Measurements from ENCODE around the gene PRSS53. TPM values are rescaled to one million over a fixed set of nuclear protein-coding genes. Genes with fewer than 3 reads are reported as not detected.

PRSS53 gene
- total RNA-seq, 3 donors from 2014 or later = 1.3 to 2.0 (median 1.3) TPM

GRCh38 chr16:31086629-31086906 is 2.2 kb downstream of the PRSS53 start:
- intact Hi-C loops (cut with DNase I; ENCODE audit: low total_unique reads) = no loop called here
- Histone ChIP-seq H3K27ac (no peak overlapping the region), H3K9me3 (no peaks in the 10 kb centered on the region), H3K4me1 (no peaks in the 10 kb centered on the region), H3K4me3 (no peak overlapping the region), H3K36me3 (no peaks in the 10 kb centered on the region), H3K27me3 (no peaks in the 10 kb centered on the region)
- no peak for DNase-seq (ENCODE audit: low spot score in 2 of 2)
- TF ChIP-seq POLR2AphosphoS5 (IDR thresholded peaks at IDR 0.05) (no peak), CTCF (IDR thresholded peaks at IDR 0.05) (no peak), POLR2A (IDR thresholded peaks at IDR 0.05) (no peak)

- no peaks in the 10 kb centered on the region for H3K36me3 ChIP-seq
- no peaks in the 10 kb centered on the region for H3K9me3 ChIP-seq
- DNase-seq (ENCODE audit: low spot score in 2 of 2) = no peak
- no peaks in the 10 kb centered on the region for H3K27me3 ChIP-seq
- no peak overlapping the region for H3K27ac ChIP-seq
- intact Hi-C loops (cut with DNase I; ENCODE audit: low total_unique reads) = no loop called here
- TF ChIP-seq POLR2A (IDR thresholded peaks at IDR 0.05) (no peak), POLR2AphosphoS5 (IDR thresholded peaks at IDR 0.05) (no peak), CTCF (IDR thresholded peaks at IDR 0.05) (no peak)
- H3K4me3 ChIP-seq = no peak overlapping the region
- no peaks in the 10 kb centered on the region for H3K4me1 ChIP-seq
These were observed 2.7 kb downstream of the PRSS53 start for GRCh38 chr16:31085873-31086628.

GRCh38 chr16:31085411-31085810 is 3.3 kb downstream of the PRSS53 start:
- Histone ChIP-seq H3K27ac (no peak overlapping the region), H3K4me1 (no peaks in the 10 kb centered on the region), H3K27me3 (no peaks in the 10 kb centered on the region), H3K9me3 (no peaks in the 10 kb centered on the region), H3K4me3 (no peak overlapping the region), H3K36me3 (no peaks in the 10 kb centered on the region)
- intact Hi-C loops (cut with DNase I; ENCODE audit: low total_unique reads) = no loop called here
- DNase-seq (ENCODE audit: low spot score in 2 of 2) = no peak
- no peak for TF ChIP-seq CTCF (IDR thresholded peaks at IDR 0.05)
- no peak for TF ChIP-seq POLR2AphosphoS5 (IDR thresholded peaks at IDR 0.05)
- no peak for TF ChIP-seq POLR2A (IDR thresholded peaks at IDR 0.05)

- no peak overlapping the region for H3K27ac ChIP-seq
These were observed 4.0 kb downstream of the PRSS53 start for GRCh38 chr16:31084584-31085302.

More at GRCh38 chr16:31084584-31085302, 4.0 kb downstream of the PRSS53 start:
- H3K36me3 ChIP-seq = no peaks in the 10 kb centered on the region
- no peaks in the 10 kb centered on the region for H3K4me1 ChIP-seq
- H3K9me3 ChIP-seq = no peaks in the 10 kb centered on the region
- no peak overlapping the region for H3K4me3 ChIP-seq
- TF ChIP-seq CTCF (IDR thresholded peaks at IDR 0.05) = no peak
- intact Hi-C loops (cut with DNase I; ENCODE audit: low total_unique reads) = no loop called here
- H3K27me3 ChIP-seq = no peaks in the 10 kb centered on the region
- DNase-seq (ENCODE audit: low spot score in 2 of 2) = no peak
